ENCODE results near the gene GINS2.

Gene GINS2

GRCh38 chr16:85689285-85689949 is 663 bp upstream of the GINS2 start:
- Mint-ChIP-seq H3K27ac (no peak overlapping the region), H3K4me1 (ENCODE audit: low read depth) (peaks cover 17% of the 10 kb centered on the region)

GRCh38 chr16:85687651-85688471 is 893 bp downstream of the GINS2 start:
- Mint-ChIP-seq H3K27me3 (peaks cover 3% of the 10 kb centered on the region), H3K4me1 (ENCODE audit: low read depth) (peaks cover 17% of the 10 kb centered on the region), H3K36me3 (ENCODE audit: low read depth) (peaks cover 54% of the 10 kb centered on the region), H3K27ac (peak overlapping the region; percentile 89), H3K9me3 (no peaks in the 10 kb centered on the region), H3K4me3 (peak overlapping the region; percentile 90)
- no peak for DNase-seq

More at GRCh38 chr16:85689285-85689949, 663 bp upstream of the GINS2 start:
- Mint-ChIP-seq H3K27me3 (peaks cover 3% of the 10 kb centered on the region), H3K4me3 (peak overlapping the region; percentile 68), H3K36me3 (ENCODE audit: low read depth) (peaks cover 38% of the 10 kb centered on the region), H3K9me3 (no peaks in the 10 kb centered on the region)
- DNase-seq: no peak

GRCh38 chr16:85686912-85687591 is 1.7 kb downstream of the GINS2 start:
- H3K4me1 Mint-ChIP-seq (ENCODE audit: low read depth): peaks cover 17% of the 10 kb centered on the region
- H3K36me3 Mint-ChIP-seq (ENCODE audit: low read depth): peaks cover 61% of the 10 kb centered on the region
- H3K9me3 Mint-ChIP-seq: no peaks in the 10 kb centered on the region
- H3K27ac Mint-ChIP-seq: peak overlapping the region; percentile 70
- no peaks in the 10 kb centered on the region for H3K27me3 Mint-ChIP-seq
- no peak for DNase-seq
- peak overlapping the region; percentile 90 for H3K4me3 Mint-ChIP-seq

GRCh38 chr16:85685251-85685650 is 3.5 kb downstream of the GINS2 start:
- no peak for DNase-seq
- H3K4me1 Mint-ChIP-seq (ENCODE audit: low read depth): peaks cover 20% of the 10 kb centered on the region
- H3K9me3 Mint-ChIP-seq: no peaks in the 10 kb centered on the region
- H3K27me3 Mint-ChIP-seq: no peaks in the 10 kb centered on the region
- H3K36me3 Mint-ChIP-seq (ENCODE audit: low read depth): peaks cover 78% of the 10 kb centered on the region
- no peak overlapping the region for H3K4me3 Mint-ChIP-seq
- H3K27ac Mint-ChIP-seq: no peak overlapping the region

GRCh38 chr16:85683363-85683762 is 5.4 kb downstream of the GINS2 start:
- H3K27me3 Mint-ChIP-seq: no peaks in the 10 kb centered on the region
- H3K9me3 Mint-ChIP-seq: no peaks in the 10 kb centered on the region
- DNase-seq: no peak
- H3K27ac Mint-ChIP-seq: no peak overlapping the region
- H3K4me1 Mint-ChIP-seq (ENCODE audit: low read depth): peaks cover 19% of the 10 kb centered on the region
- peaks cover 95% of the 10 kb centered on the region for H3K36me3 Mint-ChIP-seq (ENCODE audit: low read depth)
- H3K4me3 Mint-ChIP-seq: no peak overlapping the region

- Mint-ChIP-seq H3K27ac (no peak overlapping the region), H3K4me1 (ENCODE audit: low read depth) (peaks cover 21% of the 10 kb centered on the region), H3K9me3 (no peaks in the 10 kb centered on the region), H3K36me3 (ENCODE audit: low read depth) (peaks cover 95% of the 10 kb centered on the region), H3K27me3 (no peaks in the 10 kb centered on the region), H3K4me3 (no peak overlapping the region)
- no peak for DNase-seq
Measured at GRCh38 chr16:85682516-85682915, 6.2 kb downstream of the GINS2 start.

- peaks cover 15% of the 10 kb centered on the region for H3K4me1 Mint-ChIP-seq (ENCODE audit: low read depth)
- H3K27me3 Mint-ChIP-seq: no peaks in the 10 kb centered on the region
- peaks cover 95% of the 10 kb centered on the region for H3K36me3 Mint-ChIP-seq (ENCODE audit: low read depth)
- H3K27ac Mint-ChIP-seq: no peak overlapping the region
- DNase-seq: no peak
- no peaks in the 10 kb centered on the region for H3K9me3 Mint-ChIP-seq
- no peak overlapping the region for H3K4me3 Mint-ChIP-seq
Measured at GRCh38 chr16:85681255-85681654, 7.5 kb downstream of the GINS2 start.

GRCh38 chr16:85680352-85680944 is 8.3 kb downstream of the GINS2 start:
- Mint-ChIP-seq H3K27ac (no peak overlapping the region), H3K27me3 (no peaks in the 10 kb centered on the region), H3K4me1 (ENCODE audit: low read depth) (peaks cover 15% of the 10 kb centered on the region), H3K4me3 (no peak overlapping the region), H3K36me3 (ENCODE audit: low read depth) (peaks cover 95% of the 10 kb centered on the region), H3K9me3 (no peaks in the 10 kb centered on the region)
- no peak for DNase-seq

GRCh38 chr16:85679870-85680269 is 8.9 kb downstream of the GINS2 start:
- DNase-seq: no peak
- Mint-ChIP-seq H3K36me3 (ENCODE audit: low read depth) (peaks cover 95% of the 10 kb centered on the region), H3K27me3 (no peaks in the 10 kb centered on the region), H3K27ac (no peak overlapping the region), H3K4me3 (no peak overlapping the region), H3K9me3 (no peaks in the 10 kb centered on the region), H3K4me1 (ENCODE audit: low read depth) (peaks cover 19% of the 10 kb centered on the region)

- H3K27me3 Mint-ChIP-seq: no peaks in the 10 kb centered on the region
- peaks cover 96% of the 10 kb centered on the region for H3K36me3 Mint-ChIP-seq (ENCODE audit: low read depth)
- H3K27ac Mint-ChIP-seq: no peak overlapping the region
- H3K9me3 Mint-ChIP-seq: no peaks in the 10 kb centered on the region
- peaks cover 21% of the 10 kb centered on the region for H3K4me1 Mint-ChIP-seq (ENCODE audit: low read depth)
- DNase-seq: no peak
- H3K4me3 Mint-ChIP-seq: no peak overlapping the region
Measured at GRCh38 chr16:85678821-85679220, 9.9 kb downstream of the GINS2 start.

- H3K36me3 Mint-ChIP-seq (ENCODE audit: low read depth): peaks cover 95% of the 10 kb centered on the region
- DNase-seq: no peak
- no peak overlapping the region for H3K4me3 Mint-ChIP-seq
- H3K27ac Mint-ChIP-seq: no peak overlapping the region
- peaks cover 21% of the 10 kb centered on the region for H3K4me1 Mint-ChIP-seq (ENCODE audit: low read depth)
- no peaks in the 10 kb centered on the region for H3K27me3 Mint-ChIP-seq
- no peaks in the 10 kb centered on the region for H3K9me3 Mint-ChIP-seq
Measured at GRCh38 chr16:85678016-85678415, 10.7 kb downstream of the GINS2 start.

GRCh38 chr16:85677383-85677967 is 11.3 kb downstream of the GINS2 start:
- DNase-seq: no peak
- peaks cover 95% of the 10 kb centered on the region for H3K36me3 Mint-ChIP-seq (ENCODE audit: low read depth)
- no peaks in the 10 kb centered on the region for H3K9me3 Mint-ChIP-seq
- peaks cover 21% of the 10 kb centered on the region for H3K4me1 Mint-ChIP-seq (ENCODE audit: low read depth)
- peak overlapping the region; percentile 66 for H3K27ac Mint-ChIP-seq
- no peak overlapping the region for H3K4me3 Mint-ChIP-seq
- no peaks in the 10 kb centered on the region for H3K27me3 Mint-ChIP-seq

GRCh38 chr16:85676466-85676865 is 12.3 kb downstream of the GINS2 start:
- no peak for DNase-seq
- Mint-ChIP-seq H3K27ac (no peak overlapping the region), H3K27me3 (no peaks in the 10 kb centered on the region), H3K4me3 (no peak overlapping the region), H3K36me3 (ENCODE audit: low read depth) (peaks cover 96% of the 10 kb centered on the region), H3K4me1 (ENCODE audit: low read depth) (peaks cover 21% of the 10 kb centered on the region), H3K9me3 (no peaks in the 10 kb centered on the region)

GRCh38 chr16:85675251-85675874 is 13.4 kb downstream of the GINS2 start:
- Mint-ChIP-seq H3K27me3 (no peaks in the 10 kb centered on the region), H3K4me1 (ENCODE audit: low read depth) (peaks cover 17% of the 10 kb centered on the region), H3K36me3 (ENCODE audit: low read depth) (peaks cover 94% of the 10 kb centered on the region), H3K27ac (peak overlapping the region; percentile 86), H3K9me3 (no peaks in the 10 kb centered on the region), H3K4me3 (no peak overlapping the region)
- no peak for DNase-seq

Data from activated T-cell treated with anti-CD3 and anti-CD28 coated beads, Interleukin-2, amount 50 U/mL, for 24 hours (primary cell).